ENCODE data around the gene ZNF302.

DNA sequence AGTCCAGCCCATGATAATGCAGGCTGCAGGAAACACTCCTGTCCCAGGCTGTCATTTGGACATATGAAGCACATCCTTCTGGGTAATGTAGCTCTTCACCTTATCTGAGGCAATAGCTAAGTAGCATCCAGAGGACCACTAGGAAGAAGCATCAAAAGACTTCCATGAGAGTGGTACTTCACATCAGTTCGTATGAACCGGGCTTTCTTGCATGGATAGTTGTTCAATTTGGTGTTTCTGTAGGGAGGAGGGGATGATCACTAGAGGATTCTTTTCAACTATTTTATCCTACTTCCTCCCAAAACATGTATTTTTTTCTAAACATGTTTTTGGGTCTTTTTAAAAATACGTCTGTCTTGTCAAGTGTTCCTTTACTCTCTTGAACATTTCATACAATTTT lies 12.9 kb downstream of the ZNF302 start:
- TF ChIP-seq, protein P1, sequence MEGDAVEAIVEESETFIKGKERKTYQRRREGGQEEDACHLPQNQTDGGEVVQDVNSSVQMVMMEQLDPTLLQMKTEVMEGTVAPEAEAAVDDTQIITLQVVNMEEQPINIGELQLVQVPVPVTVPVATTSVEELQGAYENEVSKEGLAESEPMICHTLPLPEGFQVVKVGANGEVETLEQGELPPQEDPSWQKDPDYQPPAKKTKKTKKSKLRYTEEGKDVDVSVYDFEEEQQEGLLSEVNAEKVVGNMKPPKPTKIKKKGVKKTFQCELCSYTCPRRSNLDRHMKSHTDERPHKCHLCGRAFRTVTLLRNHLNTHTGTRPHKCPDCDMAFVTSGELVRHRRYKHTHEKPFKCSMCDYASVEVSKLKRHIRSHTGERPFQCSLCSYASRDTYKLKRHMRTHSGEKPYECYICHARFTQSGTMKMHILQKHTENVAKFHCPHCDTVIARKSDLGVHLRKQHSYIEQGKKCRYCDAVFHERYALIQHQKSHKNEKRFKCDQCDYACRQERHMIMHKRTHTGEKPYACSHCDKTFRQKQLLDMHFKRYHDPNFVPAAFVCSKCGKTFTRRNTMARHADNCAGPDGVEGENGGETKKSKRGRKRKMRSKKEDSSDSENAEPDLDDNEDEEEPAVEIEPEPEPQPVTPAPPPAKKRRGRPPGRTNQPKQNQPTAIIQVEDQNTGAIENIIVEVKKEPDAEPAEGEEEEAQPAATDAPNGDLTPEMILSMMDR (IDR thresholded peaks at IDR 0.05 in 4 of 5, conservative IDR thresholded peaks at IDR 0.05 in 1 of 5) = no peak
- no peak for TF ChIP-seq POLR2A (IDR thresholded peaks at IDR 0.05)
